Measurements from ENCODE around the gene MAGI2.

MAGI2 gene

GRCh38 chr7:79400222-79400621 is 53.2 kb downstream of the MAGI2 start:
- TF ChIP-seq, protein P1, sequence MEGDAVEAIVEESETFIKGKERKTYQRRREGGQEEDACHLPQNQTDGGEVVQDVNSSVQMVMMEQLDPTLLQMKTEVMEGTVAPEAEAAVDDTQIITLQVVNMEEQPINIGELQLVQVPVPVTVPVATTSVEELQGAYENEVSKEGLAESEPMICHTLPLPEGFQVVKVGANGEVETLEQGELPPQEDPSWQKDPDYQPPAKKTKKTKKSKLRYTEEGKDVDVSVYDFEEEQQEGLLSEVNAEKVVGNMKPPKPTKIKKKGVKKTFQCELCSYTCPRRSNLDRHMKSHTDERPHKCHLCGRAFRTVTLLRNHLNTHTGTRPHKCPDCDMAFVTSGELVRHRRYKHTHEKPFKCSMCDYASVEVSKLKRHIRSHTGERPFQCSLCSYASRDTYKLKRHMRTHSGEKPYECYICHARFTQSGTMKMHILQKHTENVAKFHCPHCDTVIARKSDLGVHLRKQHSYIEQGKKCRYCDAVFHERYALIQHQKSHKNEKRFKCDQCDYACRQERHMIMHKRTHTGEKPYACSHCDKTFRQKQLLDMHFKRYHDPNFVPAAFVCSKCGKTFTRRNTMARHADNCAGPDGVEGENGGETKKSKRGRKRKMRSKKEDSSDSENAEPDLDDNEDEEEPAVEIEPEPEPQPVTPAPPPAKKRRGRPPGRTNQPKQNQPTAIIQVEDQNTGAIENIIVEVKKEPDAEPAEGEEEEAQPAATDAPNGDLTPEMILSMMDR (IDR thresholded peaks at IDR 0.05; ENCODE audit: insufficient read depth, missing control alignments), result no peak
- FAIRE-seq (no peak), DNase-seq (ENCODE audit: insufficient read length, low spot score) (no peak)

DNA sequence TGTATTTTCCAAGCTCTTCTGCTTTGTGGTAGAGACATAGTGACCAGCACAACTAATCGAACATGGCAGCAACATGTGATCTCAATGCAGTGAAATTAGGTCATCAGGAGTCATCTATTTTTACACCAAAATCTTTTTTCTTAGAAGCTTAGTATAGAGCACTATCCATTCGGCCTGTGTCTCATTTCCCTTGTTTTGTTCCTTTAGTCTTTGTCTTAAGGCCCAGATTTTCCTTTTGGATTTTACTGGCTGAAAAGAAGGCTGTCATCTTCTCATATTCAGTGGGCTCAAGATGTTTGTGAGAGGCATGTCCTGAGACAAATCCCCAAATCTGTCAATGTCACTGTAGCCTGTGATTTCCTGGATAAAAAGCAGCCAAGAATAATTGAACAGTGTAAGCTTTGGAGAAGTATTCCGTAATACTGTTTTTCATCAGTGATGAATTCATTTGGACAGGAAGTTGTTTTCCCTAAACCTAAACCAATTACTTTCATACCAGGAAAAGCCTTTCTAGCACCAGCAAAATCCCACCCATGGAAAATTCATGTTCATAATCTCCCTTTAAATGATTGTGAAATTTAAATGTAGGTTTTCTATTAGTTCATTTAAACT is 55.2 kb downstream of the MAGI2 start:
- FAIRE-seq (no peak), DNase-seq (ENCODE audit: insufficient read length, low spot score) (no peak)
- TF ChIP-seq, protein P1 (IDR thresholded peaks at IDR 0.05; ENCODE audit: insufficient read depth, missing control alignments), result no peak

GRCh38 chr7:79386688-79387422 is 66.6 kb downstream of the MAGI2 start:
- TF ChIP-seq, protein P1 (IDR thresholded peaks at IDR 0.05; ENCODE audit: insufficient read depth, missing control alignments), result no peak
- no peak for FAIRE-seq
- DNase-seq (ENCODE audit: insufficient read length, low spot score), result no peak

GRCh38 chr7:79381921-79382320 is 71.5 kb downstream of the MAGI2 start:
- FAIRE-seq (no peak), DNase-seq (ENCODE audit: insufficient read length, low spot score) (no peak)
- TF ChIP-seq, protein P1 (IDR thresholded peaks at IDR 0.05; ENCODE audit: insufficient read depth, missing control alignments), result no peak

GRCh38 chr7:79377097-79377496 is 76.4 kb downstream of the MAGI2 start:
- TF ChIP-seq, protein P1 (IDR thresholded peaks at IDR 0.05; ENCODE audit: insufficient read depth, missing control alignments), result no peak
- FAIRE-seq, result no peak
- no peak for DNase-seq (ENCODE audit: insufficient read length, low spot score)

DNA sequence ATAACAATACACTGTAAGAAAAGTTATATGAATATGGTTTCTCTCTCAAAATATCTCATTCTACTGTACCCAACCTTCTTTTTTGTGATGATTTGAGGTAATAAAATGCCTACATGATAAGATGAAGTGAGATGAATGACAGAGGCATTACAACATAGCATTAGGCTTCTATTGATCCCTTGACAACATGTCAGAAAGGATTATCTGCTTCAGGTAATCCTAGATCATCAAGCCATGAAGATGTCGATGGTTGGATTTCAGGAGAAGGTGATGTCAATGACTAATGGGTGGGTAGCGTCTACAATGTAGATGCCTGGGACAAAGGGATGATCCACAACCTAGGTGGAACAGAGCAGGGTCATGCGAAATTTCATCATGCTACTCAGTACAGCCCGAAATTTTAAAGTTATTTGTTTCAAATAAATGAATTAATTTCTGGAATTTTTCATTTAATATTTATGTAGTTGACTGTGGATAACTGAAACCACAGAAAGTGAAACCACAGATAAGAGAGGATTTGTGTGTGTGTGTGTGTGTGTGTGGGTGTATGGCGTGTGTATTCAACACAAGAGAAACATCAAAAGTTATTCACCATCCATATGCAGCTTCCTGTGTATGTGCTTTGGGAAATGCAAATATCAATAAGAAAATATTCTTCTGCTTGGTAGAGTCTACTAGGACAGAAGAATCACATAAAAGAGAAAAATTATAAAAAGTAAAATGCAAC is 77.0 kb downstream of the MAGI2 start:
- FAIRE-seq (no peak), DNase-seq (ENCODE audit: insufficient read length, low spot score) (no peak)

More for the DNA sequence above, 77.0 kb downstream of the MAGI2 start:
- TF ChIP-seq, protein P1 (IDR thresholded peaks at IDR 0.05; ENCODE audit: insufficient read depth, missing control alignments), result no peak

Measured in D721Med (cell line).